Measurements from ENCODE around the gene FAM174C. TPM values are rescaled to one million over a fixed set of nuclear protein-coding genes. Genes with fewer than 3 reads are reported as not detected.

FAM174C gene
- total and polyA plus RNA-seq, 4 donors = 14.6 to 79.8 (median 33.8) TPM

DNA sequence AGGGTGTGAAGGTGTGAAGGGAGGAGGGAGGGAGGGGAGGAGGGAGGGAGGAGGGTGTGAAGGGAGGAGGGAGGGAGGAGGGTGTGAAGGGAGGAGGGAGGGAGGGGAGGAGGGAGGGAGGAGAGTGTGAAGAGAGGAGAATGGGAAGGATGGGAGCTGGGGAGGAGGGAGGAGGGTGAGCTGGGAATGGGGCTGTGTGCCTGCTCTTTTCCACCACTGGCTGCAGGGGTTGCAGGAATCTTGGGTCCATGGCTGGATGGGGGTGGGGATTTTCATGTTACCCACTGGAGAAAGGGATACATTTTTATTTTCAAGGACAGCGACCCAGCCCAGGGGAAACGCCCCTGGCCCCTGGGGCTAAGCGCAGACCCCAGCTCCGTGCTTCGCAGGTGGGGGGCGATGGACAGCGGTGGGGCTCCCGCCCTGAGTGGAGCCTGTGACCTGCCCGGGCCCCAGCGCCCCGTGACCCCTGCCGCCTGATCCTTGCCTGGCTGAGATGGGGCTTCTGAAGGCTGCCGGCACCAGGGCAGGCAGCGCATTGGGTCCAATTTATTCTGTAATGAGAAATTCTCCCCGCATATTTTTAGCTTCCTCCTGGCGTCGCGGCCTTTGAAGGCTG, 7.4 kb downstream of the FAM174C start:
- Histone ChIP-seq H3K4me3 (ENCODE audit: low read depth in 1 of 3, low read length in 3 of 3) (peak overlapping the region in 1 of 3 donors; percentile 54), H3K9me3 (ENCODE audit: control insufficient read depth in 4 of 4, low read length in 3 of 4) (no peaks in the 10 kb centered on the region), H3K4me1 (ENCODE audit: control insufficient read depth in 4 of 4, insufficient read depth in 4 of 4, low read length in 3 of 4) (peaks cover 15 to 46% (median 35%) of the 10 kb centered on the region in 4 donors), H3K27me3 (ENCODE audit: control insufficient read depth in 4 of 4, insufficient read depth in 4 of 4, low read length in 3 of 4) (no peaks in the 10 kb centered on the region), H3K36me3 (ENCODE audit: control insufficient read depth in 4 of 4, insufficient read depth in 3 of 4, low read depth in 1 of 4, low read length in 3 of 4) (peaks cover 0 to 5% (median 4%) of the 10 kb centered on the region in 4 donors), H3K27ac (ENCODE audit: low read depth in 1 of 2, low read length in 2 of 2) (peak overlapping the region; percentile 82 to 90), H3K9ac (ENCODE audit: low read depth in 1 of 2, low read length in 2 of 2) (no peak overlapping the region)
- DNase-seq (ENCODE audit: low spot score) = no peak
- TF ChIP-seq NR2F2 (IDR thresholded peaks at IDR 0.05) (no peak), EGR1 (IDR thresholded peaks at IDR 0.05; ENCODE audit: low read depth in 2 of 2) (no peak), FOXA1 (IDR thresholded peaks at IDR 0.05) (no peak), SP1 (IDR thresholded peaks at IDR 0.05) (no peak), TAF1 (conservative IDR thresholded peaks at IDR 0.05) (no peak), FOXA2 (IDR thresholded peaks at IDR 0.05) (no peak), HNF4A (conservative IDR thresholded peaks at IDR 0.05) (no peak)
- TF ChIP-seq, protein P1, sequence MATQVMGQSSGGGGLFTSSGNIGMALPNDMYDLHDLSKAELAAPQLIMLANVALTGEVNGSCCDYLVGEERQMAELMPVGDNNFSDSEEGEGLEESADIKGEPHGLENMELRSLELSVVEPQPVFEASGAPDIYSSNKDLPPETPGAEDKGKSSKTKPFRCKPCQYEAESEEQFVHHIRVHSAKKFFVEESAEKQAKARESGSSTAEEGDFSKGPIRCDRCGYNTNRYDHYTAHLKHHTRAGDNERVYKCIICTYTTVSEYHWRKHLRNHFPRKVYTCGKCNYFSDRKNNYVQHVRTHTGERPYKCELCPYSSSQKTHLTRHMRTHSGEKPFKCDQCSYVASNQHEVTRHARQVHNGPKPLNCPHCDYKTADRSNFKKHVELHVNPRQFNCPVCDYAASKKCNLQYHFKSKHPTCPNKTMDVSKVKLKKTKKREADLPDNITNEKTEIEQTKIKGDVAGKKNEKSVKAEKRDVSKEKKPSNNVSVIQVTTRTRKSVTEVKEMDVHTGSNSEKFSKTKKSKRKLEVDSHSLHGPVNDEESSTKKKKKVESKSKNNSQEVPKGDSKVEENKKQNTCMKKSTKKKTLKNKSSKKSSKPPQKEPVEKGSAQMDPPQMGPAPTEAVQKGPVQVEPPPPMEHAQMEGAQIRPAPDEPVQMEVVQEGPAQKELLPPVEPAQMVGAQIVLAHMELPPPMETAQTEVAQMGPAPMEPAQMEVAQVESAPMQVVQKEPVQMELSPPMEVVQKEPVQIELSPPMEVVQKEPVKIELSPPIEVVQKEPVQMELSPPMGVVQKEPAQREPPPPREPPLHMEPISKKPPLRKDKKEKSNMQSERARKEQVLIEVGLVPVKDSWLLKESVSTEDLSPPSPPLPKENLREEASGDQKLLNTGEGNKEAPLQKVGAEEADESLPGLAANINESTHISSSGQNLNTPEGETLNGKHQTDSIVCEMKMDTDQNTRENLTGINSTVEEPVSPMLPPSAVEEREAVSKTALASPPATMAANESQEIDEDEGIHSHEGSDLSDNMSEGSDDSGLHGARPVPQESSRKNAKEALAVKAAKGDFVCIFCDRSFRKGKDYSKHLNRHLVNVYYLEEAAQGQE (IDR thresholded peaks at IDR 0.05) = no peak
- TF ChIP-seq, protein P2, sequence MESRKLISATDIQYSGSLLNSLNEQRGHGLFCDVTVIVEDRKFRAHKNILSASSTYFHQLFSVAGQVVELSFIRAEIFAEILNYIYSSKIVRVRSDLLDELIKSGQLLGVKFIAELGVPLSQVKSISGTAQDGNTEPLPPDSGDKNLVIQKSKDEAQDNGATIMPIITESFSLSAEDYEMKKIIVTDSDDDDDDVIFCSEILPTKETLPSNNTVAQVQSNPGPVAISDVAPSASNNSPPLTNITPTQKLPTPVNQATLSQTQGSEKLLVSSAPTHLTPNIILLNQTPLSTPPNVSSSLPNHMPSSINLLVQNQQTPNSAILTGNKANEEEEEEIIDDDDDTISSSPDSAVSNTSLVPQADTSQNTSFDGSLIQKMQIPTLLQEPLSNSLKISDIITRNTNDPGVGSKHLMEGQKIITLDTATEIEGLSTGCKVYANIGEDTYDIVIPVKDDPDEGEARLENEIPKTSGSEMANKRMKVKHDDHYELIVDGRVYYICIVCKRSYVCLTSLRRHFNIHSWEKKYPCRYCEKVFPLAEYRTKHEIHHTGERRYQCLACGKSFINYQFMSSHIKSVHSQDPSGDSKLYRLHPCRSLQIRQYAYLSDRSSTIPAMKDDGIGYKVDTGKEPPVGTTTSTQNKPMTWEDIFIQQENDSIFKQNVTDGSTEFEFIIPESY (IDR thresholded peaks at IDR 0.05) = no peak
- TF ChIP-seq, protein P3, sequence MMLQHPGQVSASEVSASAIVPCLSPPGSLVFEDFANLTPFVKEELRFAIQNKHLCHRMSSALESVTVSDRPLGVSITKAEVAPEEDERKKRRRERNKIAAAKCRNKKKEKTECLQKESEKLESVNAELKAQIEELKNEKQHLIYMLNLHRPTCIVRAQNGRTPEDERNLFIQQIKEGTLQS (IDR thresholded peaks at IDR 0.05) = no peak
- TF ChIP-seq, protein P4, sequence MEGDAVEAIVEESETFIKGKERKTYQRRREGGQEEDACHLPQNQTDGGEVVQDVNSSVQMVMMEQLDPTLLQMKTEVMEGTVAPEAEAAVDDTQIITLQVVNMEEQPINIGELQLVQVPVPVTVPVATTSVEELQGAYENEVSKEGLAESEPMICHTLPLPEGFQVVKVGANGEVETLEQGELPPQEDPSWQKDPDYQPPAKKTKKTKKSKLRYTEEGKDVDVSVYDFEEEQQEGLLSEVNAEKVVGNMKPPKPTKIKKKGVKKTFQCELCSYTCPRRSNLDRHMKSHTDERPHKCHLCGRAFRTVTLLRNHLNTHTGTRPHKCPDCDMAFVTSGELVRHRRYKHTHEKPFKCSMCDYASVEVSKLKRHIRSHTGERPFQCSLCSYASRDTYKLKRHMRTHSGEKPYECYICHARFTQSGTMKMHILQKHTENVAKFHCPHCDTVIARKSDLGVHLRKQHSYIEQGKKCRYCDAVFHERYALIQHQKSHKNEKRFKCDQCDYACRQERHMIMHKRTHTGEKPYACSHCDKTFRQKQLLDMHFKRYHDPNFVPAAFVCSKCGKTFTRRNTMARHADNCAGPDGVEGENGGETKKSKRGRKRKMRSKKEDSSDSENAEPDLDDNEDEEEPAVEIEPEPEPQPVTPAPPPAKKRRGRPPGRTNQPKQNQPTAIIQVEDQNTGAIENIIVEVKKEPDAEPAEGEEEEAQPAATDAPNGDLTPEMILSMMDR (IDR thresholded peaks at IDR 0.05; ENCODE audit: low read depth, low read length, missing input control) = no peak
- WGBS = 63% methylated on average over 18 of the region's 18 CpGs

DNA sequence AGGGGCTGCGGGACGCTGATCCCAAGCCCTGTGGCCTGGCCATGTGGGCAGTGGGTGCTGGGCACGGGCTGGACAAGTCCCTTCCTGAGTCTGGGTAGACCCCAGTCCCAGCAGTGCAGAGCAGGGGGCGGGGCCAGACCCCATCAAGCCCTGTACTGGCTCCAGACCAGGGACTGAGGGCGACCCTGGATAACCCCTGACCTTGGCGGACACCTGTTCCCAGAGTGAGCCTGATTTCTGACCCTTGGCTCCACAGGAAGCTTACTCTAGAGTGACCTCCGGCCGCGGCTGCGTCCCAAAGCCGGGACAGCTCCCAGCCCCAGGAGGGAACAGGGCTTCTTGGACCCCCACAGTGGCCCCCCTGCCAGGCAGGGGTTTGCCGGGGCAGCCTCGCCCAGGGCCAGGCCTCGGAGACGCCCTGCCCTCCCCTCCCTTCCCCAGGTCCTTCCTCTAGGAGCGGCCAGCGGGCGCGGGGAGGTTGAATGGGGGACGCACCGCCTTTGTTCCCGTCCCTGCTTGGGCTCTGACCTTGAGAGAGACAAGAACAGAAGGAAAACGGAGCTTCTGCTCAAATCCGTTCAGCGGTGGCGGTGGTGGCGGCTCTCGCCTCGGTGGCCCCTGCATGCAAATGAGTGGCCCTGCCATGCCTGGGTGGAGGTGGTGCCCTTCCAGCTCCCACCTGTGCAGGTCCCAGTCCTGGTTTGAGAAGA, 8.0 kb downstream of the FAM174C start:
- no peak for TF ChIP-seq GABPA (IDR thresholded peaks at IDR 0.05 in 1 of 2, conservative IDR thresholded peaks at IDR 0.05 in 1 of 2)
- TF ChIP-seq, protein P2 (IDR thresholded peaks at IDR 0.05) = no peak
- peak; percentile 97 to 98 for TF ChIP-seq RXRA (IDR thresholded peaks at IDR 0.05)
- peak; percentile 90 for TF ChIP-seq NR2F2 (IDR thresholded peaks at IDR 0.05)
- peak; percentile 91 to 92 for TF ChIP-seq HNF4A (conservative IDR thresholded peaks at IDR 0.05)
- TF ChIP-seq HNF4G (IDR thresholded peaks at IDR 0.05) = peak; percentile 73
- TF ChIP-seq JUND (IDR thresholded peaks at IDR 0.05) = peak in 1 of 2 donors; percentile 25
- TF ChIP-seq YY1 (IDR thresholded peaks at IDR 0.05) = peak; percentile 43
- TF ChIP-seq EGR1 (IDR thresholded peaks at IDR 0.05; ENCODE audit: low read depth in 2 of 2) = peak in 1 of 2 donors; percentile 50
- TF ChIP-seq, protein P4 (IDR thresholded peaks at IDR 0.05; ENCODE audit: low read depth, low read length, missing input control) = no peak
- TF ChIP-seq, protein P3 (IDR thresholded peaks at IDR 0.05) = no peak
- TF ChIP-seq SP1 (IDR thresholded peaks at IDR 0.05) = peak; percentile 67
- TF ChIP-seq RAD21 (IDR thresholded peaks at IDR 0.05) = peak in 1 of 2 donors; percentile 27
- DNase-seq (ENCODE audit: low spot score) = no peak
- Histone ChIP-seq H3K27me3 (ENCODE audit: control insufficient read depth in 4 of 4, insufficient read depth in 4 of 4, low read length in 3 of 4) (no peaks in the 10 kb centered on the region), H3K9me3 (ENCODE audit: control insufficient read depth in 4 of 4, low read length in 3 of 4) (no peaks in the 10 kb centered on the region), H3K4me1 (ENCODE audit: control insufficient read depth in 4 of 4, insufficient read depth in 4 of 4, low read length in 3 of 4) (peaks cover 15 to 51% (median 35%) of the 10 kb centered on the region in 4 donors), H3K27ac (ENCODE audit: low read depth in 1 of 2, low read length in 2 of 2) (peak overlapping the region; percentile 82 to 90), H3K4me3 (ENCODE audit: low read depth in 1 of 3, low read length in 3 of 3) (peak overlapping the region; percentile 27 to 55 (median 54)), H3K36me3 (ENCODE audit: control insufficient read depth in 4 of 4, insufficient read depth in 3 of 4, low read depth in 1 of 4, low read length in 3 of 4) (peaks cover 0 to 5% (median 4%) of the 10 kb centered on the region in 4 donors), H3K9ac (ENCODE audit: low read depth in 1 of 2, low read length in 2 of 2) (peak overlapping the region in 1 of 2 donors; percentile 30)
- WGBS = 23% methylated on average over 29 of the region's 29 CpGs

Measured in liver (tissue), 9 donors.